HCEC 1CT (cell line): ENCODE results near the gene TXK.

ENCODE experiments used
- DNase-seq: peaks from one replicate; pipeline ENCODE4 v3.0.0-alpha.2; 2017

Gene TXK

GRCh38 chr4:48133669-48134068 lies 381 bp downstream of the TXK start:
- DNase-seq: no peak

- no peak for DNase-seq
These were observed 2.3 kb downstream of the TXK start for GRCh38 chr4:48131736-48132135.

- DNase-seq: no peak
These were observed 4.0 kb downstream of the TXK start for GRCh38 chr4:48130100-48130499.

GRCh38 chr4:48129307-48130014 lies 4.6 kb downstream of the TXK start:
- no peak for DNase-seq

GRCh38 chr4:48127682-48128404 lies 6.2 kb downstream of the TXK start:
- DNase-seq: peak; percentile 88

GRCh38 chr4:48127231-48127630 lies 6.8 kb downstream of the TXK start:
- no peak for DNase-seq

- no peak for DNase-seq
These were observed 7.4 kb downstream of the TXK start for GRCh38 chr4:48126621-48127020.

GRCh38 chr4:48124870-48125269 lies 9.2 kb downstream of the TXK start:
- no peak for DNase-seq

- no peak for DNase-seq
These were observed 11.3 kb downstream of the TXK start for GRCh38 chr4:48122756-48123155.

- no peak for DNase-seq
These were observed 12.9 kb downstream of the TXK start for GRCh38 chr4:48121180-48121579.

- DNase-seq: no peak
These were observed 13.9 kb downstream of the TXK start for GRCh38 chr4:48120132-48120531.

GRCh38 chr4:48119646-48120045 lies 14.4 kb downstream of the TXK start:
- DNase-seq: no peak

GRCh38 chr4:48118081-48118480 lies 16.0 kb downstream of the TXK start:
- DNase-seq: no peak

- DNase-seq: no peak
These were observed 17.5 kb downstream of the TXK start for GRCh38 chr4:48116582-48116981.

GRCh38 chr4:48114412-48114811 lies 19.6 kb downstream of the TXK start:
- DNase-seq: no peak

GRCh38 chr4:48112017-48112667 lies 21.9 kb downstream of the TXK start:
- DNase-seq: no peak

- no peak for DNase-seq
These were observed 23.5 kb downstream of the TXK start for GRCh38 chr4:48110452-48110978.

- DNase-seq: peak; percentile 13
These were observed 24.4 kb downstream of the TXK start for GRCh38 chr4:48109413-48110263.

GRCh38 chr4:48108309-48109073 lies 25.6 kb downstream of the TXK start:
- DNase-seq: no peak

GRCh38 chr4:48105230-48105629 lies 28.8 kb downstream of the TXK start:
- no peak for DNase-seq

GRCh38 chr4:48103483-48104139 lies 30.4 kb downstream of the TXK start:
- DNase-seq: no peak

- no peak for DNase-seq
These were observed 31.7 kb downstream of the TXK start for GRCh38 chr4:48102303-48102702.
